ENCODE measurements around the gene RDH5.

DNA sequence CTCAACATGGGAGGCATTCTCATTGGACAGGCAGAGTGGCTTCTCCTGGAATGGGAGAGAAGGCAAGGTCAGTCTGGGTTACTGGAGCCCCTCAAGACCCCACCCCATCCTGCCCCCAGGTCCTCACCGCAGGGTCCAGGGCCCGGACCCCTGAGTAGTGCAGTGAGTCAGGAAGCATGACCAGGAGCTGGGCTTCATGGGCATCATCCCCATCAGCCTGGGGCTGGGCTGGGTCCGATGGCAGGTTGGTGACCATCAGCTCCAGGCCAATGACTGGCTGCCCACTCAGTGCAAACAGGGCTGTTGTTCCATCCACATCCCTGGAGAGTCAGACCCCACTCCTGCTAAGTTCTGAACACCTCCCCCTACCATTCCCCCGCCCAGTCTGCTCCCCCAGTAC is 25.5 kb upstream of the RDH5 start:
- TF ChIP-seq, protein P1, sequence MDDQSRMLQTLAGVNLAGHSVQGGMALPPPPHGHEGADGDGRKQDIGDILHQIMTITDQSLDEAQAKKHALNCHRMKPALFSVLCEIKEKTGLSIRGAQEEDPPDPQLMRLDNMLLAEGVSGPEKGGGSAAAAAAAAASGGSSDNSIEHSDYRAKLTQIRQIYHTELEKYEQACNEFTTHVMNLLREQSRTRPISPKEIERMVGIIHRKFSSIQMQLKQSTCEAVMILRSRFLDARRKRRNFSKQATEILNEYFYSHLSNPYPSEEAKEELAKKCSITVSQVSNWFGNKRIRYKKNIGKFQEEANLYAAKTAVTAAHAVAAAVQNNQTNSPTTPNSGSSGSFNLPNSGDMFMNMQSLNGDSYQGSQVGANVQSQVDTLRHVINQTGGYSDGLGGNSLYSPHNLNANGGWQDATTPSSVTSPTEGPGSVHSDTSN (IDR thresholded peaks at IDR 0.05), result no peak
- TF ChIP-seq CTCF (IDR thresholded peaks at IDR 0.05) (no peak), RCOR1 (IDR thresholded peaks at IDR 0.05; ENCODE audit: low read length) (no peak), RXRA (IDR thresholded peaks at IDR 0.05; ENCODE audit: borderline replicate concordance, low read depth) (no peak), TAF1 (IDR thresholded peaks at IDR 0.05; ENCODE audit: borderline replicate concordance, low read depth, low read length) (no peak), RAD21 (IDR thresholded peaks at IDR 0.05; ENCODE audit: low read length) (no peak), SMC3 (IDR thresholded peaks at IDR 0.05; ENCODE audit: low read depth, low read length) (no peak), REST (IDR thresholded peaks at IDR 0.05; ENCODE audit: low read depth, low read length) (no peak), EP300 (IDR thresholded peaks at IDR 0.05; ENCODE audit: borderline replicate concordance in 1 of 2, low read depth in 1 of 2, low read length in 1 of 2) (no peak), GATA2 (CRISPR knock-in tag; IDR thresholded peaks at IDR 0.05) (no peak), FOSL2 (IDR thresholded peaks at IDR 0.05; ENCODE audit: borderline replicate concordance, low read depth) (no peak)
- TF ChIP-seq, protein P2, sequence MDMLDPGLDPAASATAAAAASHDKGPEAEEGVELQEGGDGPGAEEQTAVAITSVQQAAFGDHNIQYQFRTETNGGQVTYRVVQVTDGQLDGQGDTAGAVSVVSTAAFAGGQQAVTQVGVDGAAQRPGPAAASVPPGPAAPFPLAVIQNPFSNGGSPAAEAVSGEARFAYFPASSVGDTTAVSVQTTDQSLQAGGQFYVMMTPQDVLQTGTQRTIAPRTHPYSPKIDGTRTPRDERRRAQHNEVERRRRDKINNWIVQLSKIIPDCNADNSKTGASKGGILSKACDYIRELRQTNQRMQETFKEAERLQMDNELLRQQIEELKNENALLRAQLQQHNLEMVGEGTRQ (IDR thresholded peaks at IDR 0.05; ENCODE audit: borderline replicate concordance, low read depth, low read length), result no peak
